Raji (cell line): ENCODE results near the gene FBXO5.

Source experiments
- POLR2A ChIP-seq: IDR thresholded peaks from 2 replicates; pipeline ENCODE4 v1.6.1; 2011; ENCODE audit warnings: low read depth, low read length, control low read depth; ENCODE audit not compliant: insufficient read depth

The FBXO5 gene

DNA sequence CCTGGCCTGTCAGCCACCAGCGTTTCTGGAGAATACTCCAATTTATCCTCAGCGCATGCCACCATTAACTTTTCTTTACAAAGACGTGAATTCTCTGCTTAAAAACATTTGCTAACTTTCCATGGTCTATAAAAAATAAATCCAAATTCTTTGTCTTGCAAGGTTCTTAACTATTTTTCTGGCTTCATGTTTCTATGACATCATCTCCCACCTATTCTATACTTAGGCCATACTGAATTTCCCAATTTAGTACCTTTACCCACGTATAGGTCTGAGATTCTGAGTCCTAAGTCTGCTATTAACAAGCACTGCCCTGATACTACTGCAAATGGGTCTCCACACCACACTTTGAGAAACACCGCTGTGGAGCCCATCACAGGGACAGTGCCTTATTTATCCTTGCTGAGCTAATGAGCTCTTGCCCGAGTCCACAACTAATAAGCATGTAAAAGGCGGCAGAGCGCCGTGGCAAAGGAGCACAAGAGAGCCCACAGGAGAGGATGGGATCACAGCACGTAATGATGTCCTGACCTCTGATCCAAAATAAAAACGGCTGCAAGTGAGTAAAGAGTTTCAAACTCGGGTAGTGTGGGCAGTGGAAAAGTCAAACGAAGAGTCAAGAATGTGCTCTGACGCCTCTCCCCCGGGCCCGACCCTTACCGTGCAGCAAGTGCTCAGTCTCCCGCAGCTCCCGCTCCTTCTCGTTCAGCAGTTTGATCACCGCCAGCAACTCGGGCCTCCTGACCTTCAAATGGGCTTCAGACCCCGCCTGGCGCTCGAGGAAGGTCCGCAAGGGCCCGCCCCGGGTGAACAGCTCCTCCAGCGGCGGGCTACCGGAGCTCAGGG, 19.1 kb upstream of the FBXO5 start:
- no peak for TF ChIP-seq POLR2A

DNA sequence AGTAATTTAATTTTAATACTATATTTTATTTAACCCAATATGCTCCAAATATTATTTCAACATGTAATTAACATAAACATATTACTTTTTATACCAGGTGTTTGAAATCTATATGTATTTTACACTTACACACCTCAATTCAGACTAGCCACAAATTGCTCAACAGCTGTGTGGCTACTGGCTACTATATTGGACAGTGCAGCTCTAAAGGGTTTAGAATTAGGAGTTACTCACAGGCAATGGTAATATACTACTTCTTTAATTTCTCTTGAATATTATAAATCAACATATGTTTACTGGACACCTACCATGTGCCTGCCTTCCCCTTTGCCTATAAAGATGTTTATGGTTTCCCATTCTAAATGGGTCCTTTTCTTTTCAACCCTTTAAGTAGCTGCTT, 17.4 kb upstream of the FBXO5 start:
- TF ChIP-seq POLR2A, result no peak

DNA sequence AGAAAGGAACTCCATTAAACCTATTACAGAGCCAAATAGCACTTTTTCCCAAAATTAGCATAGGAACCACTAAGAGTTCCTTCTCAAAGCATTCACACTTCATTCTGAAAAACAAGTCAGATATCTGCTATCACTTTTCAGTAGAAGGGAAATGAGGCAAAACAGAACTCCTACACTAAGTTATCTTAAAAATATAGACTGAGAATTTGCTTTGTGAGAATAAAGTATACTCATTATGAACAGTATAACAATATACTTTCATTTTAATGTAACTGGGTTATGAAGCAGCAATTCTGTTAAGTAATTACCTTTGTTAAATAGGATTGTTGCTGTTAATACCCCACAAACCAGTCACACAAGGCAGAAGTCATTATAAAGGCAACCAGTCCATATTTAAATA, 11.0 kb upstream of the FBXO5 start:
- no peak for TF ChIP-seq POLR2A

DNA sequence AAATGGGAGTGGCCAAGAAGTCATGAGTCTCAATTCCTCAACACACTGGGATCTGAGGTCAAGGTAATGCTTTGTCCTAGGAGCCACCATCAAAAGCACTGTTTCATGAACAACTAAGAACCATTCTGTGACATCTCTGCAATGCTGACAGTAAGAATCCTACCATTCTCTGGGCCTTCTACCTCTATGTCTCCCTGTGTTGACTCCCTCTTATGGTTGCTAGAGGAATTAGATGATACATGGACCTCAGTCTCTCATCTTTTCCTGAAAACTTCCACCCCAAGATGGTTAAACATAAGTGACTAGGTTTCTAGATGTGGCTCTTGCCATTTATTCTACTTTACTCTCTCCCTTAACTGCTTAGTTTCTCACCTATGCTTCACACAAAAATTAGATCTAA, 10.6 kb upstream of the FBXO5 start:
- TF ChIP-seq POLR2A, result no peak

DNA sequence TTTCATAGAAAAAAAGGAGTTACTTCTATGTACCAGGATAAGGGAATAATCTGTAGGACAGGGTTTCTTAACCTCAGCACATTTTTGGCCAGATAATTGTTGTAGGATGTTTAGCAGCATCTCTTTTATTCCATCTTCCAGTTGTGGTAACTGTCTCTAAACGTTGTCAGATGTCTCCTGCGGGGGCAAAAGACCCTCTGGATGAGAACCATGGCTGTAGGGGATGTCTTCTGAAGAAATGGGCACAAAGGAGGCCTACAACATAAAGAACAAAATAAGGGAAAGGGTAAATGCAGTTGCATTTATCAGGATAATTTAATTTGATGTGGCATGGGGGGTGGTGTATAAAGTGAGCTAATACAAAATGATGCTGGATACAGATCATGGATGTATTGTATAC, 4.1 kb upstream of the FBXO5 start:
- no peak for TF ChIP-seq POLR2A

DNA sequence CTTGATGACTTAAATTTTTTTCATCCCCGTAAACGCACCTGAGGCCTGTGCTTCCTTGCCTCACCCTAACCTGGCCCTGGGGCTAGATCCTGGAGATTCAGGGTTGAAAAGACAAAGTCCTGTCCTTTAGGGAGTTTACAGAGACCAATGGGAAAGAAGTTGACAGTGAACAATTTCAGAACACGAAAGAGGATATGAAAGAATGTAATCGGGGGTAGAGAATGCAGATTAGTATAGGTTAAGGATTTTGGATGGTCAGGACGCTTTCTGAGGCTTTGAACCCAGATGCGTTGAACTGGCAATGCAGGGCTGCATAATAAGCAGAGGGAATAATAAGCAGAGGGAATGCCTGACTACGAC, 1.7 kb upstream of the FBXO5 start:
- no peak for TF ChIP-seq POLR2A

DNA sequence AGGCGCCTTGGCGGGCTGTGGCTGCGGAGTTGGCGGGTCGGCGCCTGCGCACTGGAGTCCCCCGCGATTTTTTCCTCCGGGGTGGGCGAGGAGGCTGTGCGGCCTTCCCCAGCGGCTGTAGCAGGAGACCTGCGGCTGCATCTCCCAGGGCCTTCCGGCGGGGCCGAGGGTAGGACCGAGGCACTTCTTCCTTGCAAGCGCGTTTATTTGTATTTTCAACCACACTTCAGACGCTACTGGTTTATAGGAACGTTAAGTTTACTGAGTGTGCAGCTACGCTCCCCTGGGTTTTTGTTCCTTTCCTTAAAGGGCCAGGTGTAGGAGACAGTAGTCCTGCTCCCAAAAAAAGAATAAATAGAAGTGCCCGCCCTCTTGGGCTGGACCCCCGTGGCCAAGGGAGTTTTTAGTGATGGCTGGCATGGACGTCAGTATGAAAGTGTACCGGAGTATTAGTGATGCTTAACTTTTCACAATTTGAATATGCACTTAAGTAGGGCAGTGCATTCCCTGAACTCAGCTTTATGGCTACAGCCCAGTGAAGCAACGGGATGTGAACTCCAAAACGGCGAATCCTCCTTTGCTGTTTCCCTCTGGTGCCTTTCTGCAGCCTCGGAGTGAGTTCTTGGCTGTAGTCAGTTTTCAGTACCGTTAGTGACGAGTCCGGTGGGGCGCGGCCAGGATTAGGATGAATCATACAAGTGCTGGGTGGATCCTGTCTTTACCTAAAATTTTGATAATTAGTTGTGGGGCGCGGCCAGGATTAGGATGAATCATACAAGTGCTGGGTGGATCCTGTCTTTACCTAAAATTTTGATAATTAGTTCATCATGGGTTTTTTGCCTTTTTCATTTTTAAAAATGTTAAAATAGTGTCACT, 1.0 kb upstream of the FBXO5 start:
- peak; percentile 86 for TF ChIP-seq POLR2A

DNA sequence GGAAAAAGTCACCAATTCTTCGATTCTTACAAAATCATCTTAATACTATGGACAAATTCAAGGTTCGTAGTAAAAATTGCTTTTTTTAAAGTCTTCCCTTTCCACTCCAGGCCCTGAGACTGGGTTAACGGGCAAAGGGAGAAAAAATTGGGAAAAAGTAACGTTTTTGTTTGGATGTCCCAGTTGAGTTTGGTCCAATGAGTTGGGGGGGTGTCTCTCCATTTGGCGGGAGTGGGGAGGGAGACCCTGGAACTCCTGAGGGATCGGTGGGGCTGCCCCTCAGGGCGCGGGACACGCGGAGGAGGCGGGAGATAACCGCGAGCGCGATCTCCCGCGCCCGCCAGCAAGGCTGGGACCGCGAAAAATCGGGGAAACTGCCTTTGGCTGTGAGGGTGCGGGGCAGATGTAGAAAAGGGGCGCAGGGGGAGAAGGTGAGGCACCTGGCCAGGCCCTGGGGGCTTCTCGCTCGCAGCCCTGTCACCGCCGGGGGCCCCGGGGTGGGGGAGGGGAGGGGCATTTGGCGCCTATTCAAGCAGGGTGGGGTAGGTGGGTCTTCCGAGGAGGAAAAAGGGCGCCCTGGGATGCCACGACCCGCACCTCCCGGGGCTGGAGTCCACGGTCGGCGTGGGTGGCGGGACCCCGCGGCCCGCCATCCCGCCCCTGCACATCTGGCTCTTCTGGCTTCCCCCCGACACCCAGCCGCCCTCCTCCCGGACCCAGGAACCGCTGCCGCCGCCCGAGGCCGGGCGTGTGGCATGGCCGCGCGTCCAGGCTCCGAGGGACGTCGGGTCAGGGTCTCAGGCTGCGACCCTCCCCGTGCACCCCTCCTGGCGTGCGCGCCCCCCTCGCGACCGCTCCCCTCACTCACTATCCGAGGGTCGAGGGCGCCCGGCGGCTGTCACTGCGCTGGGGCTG, 595 bp downstream of the FBXO5 start:
- TF ChIP-seq POLR2A, result no peak; the same call in 1 of the 2 replicates

DNA sequence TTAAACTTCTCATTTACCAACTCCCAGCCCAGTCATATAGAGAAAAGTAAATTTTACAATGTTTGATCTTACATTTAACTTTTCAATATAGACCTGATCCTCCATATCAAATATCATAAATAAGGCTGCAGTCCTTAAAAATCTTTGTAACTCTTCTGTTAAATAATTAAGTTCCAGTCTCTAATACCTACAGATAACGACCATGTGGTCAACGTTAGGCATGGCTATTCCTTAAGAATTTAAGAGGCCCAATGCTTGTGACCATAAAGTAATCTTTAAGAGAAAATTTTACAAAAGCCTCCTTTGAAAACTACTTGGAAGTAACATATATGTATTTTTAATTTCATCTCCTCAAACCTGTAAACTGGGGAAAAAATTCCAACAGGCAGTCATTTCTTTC, 1.6 kb downstream of the FBXO5 start:
- TF ChIP-seq POLR2A, result no peak

DNA sequence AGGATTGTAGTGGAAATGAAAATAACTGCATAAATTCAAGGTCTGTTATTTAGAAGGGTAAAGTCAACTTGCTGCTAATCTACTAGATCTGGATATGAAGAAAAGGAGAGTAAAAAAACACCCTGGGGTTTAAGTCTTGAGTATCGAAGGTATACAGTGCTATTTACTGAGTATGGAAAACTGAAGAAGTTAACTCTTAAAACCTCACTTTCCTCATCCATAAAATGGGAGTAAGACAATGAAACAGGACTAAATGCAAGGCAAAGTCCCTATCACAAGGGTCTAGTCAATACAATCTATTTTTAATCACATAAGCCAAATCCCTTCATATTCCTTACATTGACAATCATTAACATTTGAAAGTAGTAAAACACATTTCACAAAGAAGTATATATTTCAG, 2.2 kb downstream of the FBXO5 start:
- no peak for TF ChIP-seq POLR2A

DNA sequence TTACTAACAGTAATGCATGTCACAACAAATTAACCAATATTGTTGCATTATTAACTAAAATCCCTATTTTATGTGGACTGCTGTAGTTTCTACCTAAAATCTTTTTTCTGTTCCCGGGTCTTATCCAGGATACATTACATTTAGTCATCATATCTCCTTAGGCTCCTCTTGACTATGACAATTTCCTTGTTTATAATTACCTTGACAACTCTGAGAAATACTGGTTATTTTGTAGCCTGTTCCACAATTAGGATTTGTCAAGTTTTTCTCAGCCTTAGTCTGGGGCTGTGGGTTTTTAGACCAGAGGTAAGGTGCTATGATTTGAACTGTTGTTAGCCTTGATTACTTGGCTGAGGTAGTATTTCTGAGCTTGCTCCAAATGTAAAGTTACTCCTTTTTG, 3.7 kb downstream of the FBXO5 start:
- no peak for TF ChIP-seq POLR2A

DNA sequence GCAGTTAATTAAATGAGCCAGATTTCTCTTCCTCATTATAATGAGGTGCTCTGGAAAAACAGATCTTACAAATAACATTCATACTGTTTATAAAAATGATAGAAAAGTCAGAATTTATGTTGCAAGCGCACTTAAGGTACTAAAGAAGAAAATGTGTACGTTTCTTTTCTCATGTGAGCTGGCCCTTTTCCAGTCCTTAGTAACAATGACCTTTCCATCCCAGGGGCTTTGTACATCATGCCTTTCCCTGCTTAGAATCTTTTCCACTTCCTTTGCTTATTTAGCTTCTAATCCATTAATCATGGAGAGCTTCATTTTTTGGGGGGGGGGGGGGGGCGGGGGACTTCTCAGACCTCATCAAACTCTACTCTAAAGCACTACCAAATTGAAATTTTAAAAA, 4.8 kb downstream of the FBXO5 start:
- TF ChIP-seq POLR2A, result no peak

DNA sequence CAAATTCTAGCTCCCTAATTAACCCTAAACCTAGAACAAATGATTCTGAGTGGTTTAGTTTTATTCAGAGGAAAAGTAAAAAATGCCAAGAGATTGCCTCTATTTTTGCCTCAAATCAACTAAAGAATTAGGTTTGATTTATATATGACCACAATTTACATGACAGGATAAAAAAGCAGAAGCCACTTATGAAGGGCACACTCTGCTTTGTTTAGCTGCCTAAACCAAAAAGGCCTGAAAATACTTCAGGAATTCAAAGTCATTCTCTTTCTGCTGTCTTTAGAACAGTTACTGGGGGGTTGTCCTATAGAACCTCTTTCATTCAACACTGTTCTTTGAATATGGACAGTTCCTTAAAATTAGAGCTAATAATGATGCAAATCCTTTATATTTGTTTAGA, 5.3 kb downstream of the FBXO5 start:
- no peak for TF ChIP-seq POLR2A

DNA sequence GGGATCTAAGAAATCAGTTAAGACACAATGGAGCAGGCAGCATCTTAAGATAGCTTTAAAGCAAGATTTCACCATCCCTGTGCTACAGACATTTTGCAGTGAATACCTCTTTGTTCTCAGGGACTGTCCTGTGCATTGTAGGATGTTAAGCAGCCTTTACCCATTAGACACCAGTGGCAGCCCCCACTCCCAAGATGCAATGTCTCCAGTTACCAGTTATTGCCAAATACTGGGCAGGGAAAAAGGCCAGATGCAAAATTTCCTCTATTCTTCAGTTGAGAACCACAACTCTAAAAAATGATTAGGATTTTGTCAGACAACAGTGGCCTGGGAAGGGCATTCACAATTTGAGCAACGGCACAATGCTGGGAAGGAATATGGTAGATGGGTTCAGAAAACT, 6.1 kb downstream of the FBXO5 start:
- TF ChIP-seq POLR2A, result no peak
